Caco-2 (cell line): ENCODE measurements around the gene STK35. TPM values are rescaled to one million over a fixed set of nuclear protein-coding genes. Genes with fewer than 3 reads are reported as not detected.

Source experiments
- BruUV-seq: library from RNA; stranded (reverse); fragments of 400-500 nt; replicated peaks from 2 replicates; lab custom pipeline; 2021; lab: Mats Ljungman, UMichigan
- CTCF ChIA-PET: fragments of 300-600 bp; sonication (Branson Sonifier 250); formaldehyde crosslinking; loops from one replicate; lab custom pipeline; 2022; ENCODE audit warnings: antibody characterized with exemption; lab: Charles Lee
- POLR2A ChIA-PET: fragments of 300-600 bp; sonication (Branson Sonifier 250); formaldehyde crosslinking; loops from one replicate; lab custom pipeline; 2022; ENCODE audit warnings: antibody characterized with exemption; lab: Charles Lee
- DNase-seq, 2 experiments: peaks; one replicate each; pipeline versions ENCODE4 v3.0.0 to v3.0.0-alpha.2; 2020 to 2022
- H3K27me3 ChIP-seq: replicated peaks from 2 replicates; pipeline ENCODE4 v1.6.0; 2011; ENCODE audit warnings: low read length; ENCODE audit not compliant: control insufficient read depth, insufficient read depth
- H3K36me3 ChIP-seq: 2 replicates; pipeline ENCODE4 v1.5.1; 2011; ENCODE audit warnings: low read length; ENCODE audit not compliant: control insufficient read depth, insufficient read depth
- H3K4me1 ChIP-seq: fragments of 250-450 bp; sonication (Bioruptor Pico); 2 replicates; pipeline ENCODE4 v1.5.1; 2020; ENCODE audit warnings: mild to moderate bottlenecking
- H3K4me3 ChIP-seq: 2 replicates; pipeline ENCODE4 v1.5.1; 2011; ENCODE audit warnings: low read depth, mild to moderate bottlenecking, control low read depth, low read length
- H3K9me3 ChIP-seq: fragments of 250-450 bp; sonication (Bioruptor Pico); 2 replicates; pipeline ENCODE4 v1.5.1; 2020; ENCODE audit warnings: mild to moderate bottlenecking, moderate library complexity
- H3K27ac Mint-ChIP-seq: one replicate; pipeline ENCODE4 v1.8.0; 2022; ENCODE audit warnings: mixed read lengths; ENCODE audit not compliant: unreplicated experiment
- H3K27me3 Mint-ChIP-seq: one replicate; pipeline ENCODE4 v1.8.0; 2022; ENCODE audit warnings: mixed read lengths; ENCODE audit not compliant: insufficient read depth, unreplicated experiment
- H3K36me3 Mint-ChIP-seq: one replicate; pipeline ENCODE4 v1.8.0; 2022; ENCODE audit warnings: mild to moderate bottlenecking, mixed read lengths; ENCODE audit not compliant: insufficient read depth, unreplicated experiment
- H3K4me1 Mint-ChIP-seq: one replicate; pipeline ENCODE4 v1.8.0; 2022; ENCODE audit warnings: low read depth, mixed read lengths; ENCODE audit not compliant: unreplicated experiment
- H3K4me3 Mint-ChIP-seq: one replicate; pipeline ENCODE4 v1.8.0; 2022; ENCODE audit warnings: mild to moderate bottlenecking, moderate library complexity, mixed read lengths; ENCODE audit not compliant: unreplicated experiment
- H3K9me3 Mint-ChIP-seq: one replicate; pipeline ENCODE4 v1.8.0; 2022; ENCODE audit warnings: mixed read lengths; ENCODE audit not compliant: unreplicated experiment
- CTCF ChIP-seq, 2 experiments: fragments of 200-600 bp in 1 of 2; IDR thresholded peaks; 1 replicate in 1 of 2; 2 replicates in 1 of 2; pipeline versions ENCODE4 v1.5.1 to v1.8.0; 2011 to 2022; ENCODE audit warnings: antibody characterized with exemption in 1 of 2, control low read depth in 1 of 2, inconsistent platforms in 1 of 2, low read depth in 1 of 2, low read length in 1 of 2, mild to moderate bottlenecking in 1 of 2, moderate library complexity in 1 of 2; ENCODE audit not compliant: insufficient read depth in 1 of 2, severe bottlenecking in 1 of 2, unreplicated experiment in 1 of 2
- intact Hi-C: fragments of 100-400 bp; cut with micrococcal nuclease; formaldehyde crosslinking; loops from one replicate; pipeline ENCODE4 v1.10.0; 2022; ENCODE audit not compliant: unreplicated experiment
- total RNA-seq: library from RNA; stranded (reverse); gene quantifications from 2 replicates; pipeline ENCODE4 v1.2.3, GENCODE V29; 2022

Gene STK35
- total RNA-seq, 1 experiment from 2014 or later, result 40.2 TPM

GRCh38 chr20:2131366-2131765 is 29.7 kb downstream of the STK35 start:
- ChIA-PET POLR2A (no interaction called here), CTCF (no interaction called here)
- peaks cover 21% of the 10 kb centered on the region for H3K4me1 Mint-ChIP-seq
- no peak for TF ChIP-seq CTCF (IDR thresholded peaks at IDR 0.05; ENCODE audit: insufficient read depth in 1 of 2, low read depth in 1 of 2, low read length in 1 of 2, severe bottlenecking in 1 of 2, unreplicated experiment in 1 of 2)
- intact Hi-C loops, result no loop called here
- DNase-seq, result no peak
- Histone ChIP-seq H3K36me3 (no peaks in the 10 kb centered on the region; the same call in 1 of the 2 replicates), H3K4me1 (peaks cover 7% of the 10 kb centered on the region), H3K4me3 (no peak overlapping the region), H3K27me3 (no peaks in the 10 kb centered on the region), H3K9me3 (no peaks in the 10 kb centered on the region)
- H3K27me3 Mint-ChIP-seq, result no peaks in the 10 kb centered on the region
- no peak overlapping the region for H3K27ac Mint-ChIP-seq
- H3K4me3 Mint-ChIP-seq, result no peak overlapping the region
- H3K9me3 Mint-ChIP-seq, result no peaks in the 10 kb centered on the region
- no TSS peak for BruUV-seq
- H3K36me3 Mint-ChIP-seq, result peaks cover 15% of the 10 kb centered on the region

- TF ChIP-seq CTCF (IDR thresholded peaks at IDR 0.05; ENCODE audit: insufficient read depth in 1 of 2, low read depth in 1 of 2, low read length in 1 of 2, severe bottlenecking in 1 of 2, unreplicated experiment in 1 of 2), result no peak
- Histone ChIP-seq H3K36me3 (no peaks in the 10 kb centered on the region), H3K4me1 (peaks cover 7% of the 10 kb centered on the region), H3K4me3 (no peak overlapping the region), H3K27me3 (no peaks in the 10 kb centered on the region), H3K9me3 (no peaks in the 10 kb centered on the region)
- Mint-ChIP-seq H3K27me3 (no peaks in the 10 kb centered on the region), H3K36me3 (peaks cover 24% of the 10 kb centered on the region), H3K4me3 (no peak overlapping the region), H3K27ac (peak overlapping the region; percentile 40), H3K9me3 (no peaks in the 10 kb centered on the region), H3K4me1 (peaks cover 21% of the 10 kb centered on the region)
- DNase-seq, result peak in 1 of 2 experiments; percentile 38
- intact Hi-C loops, result no loop called here
- ChIA-PET CTCF (no interaction called here), POLR2A (no interaction called here)
- BruUV-seq, result no TSS peak
These were observed 30.9 kb downstream of the STK35 start for GRCh38 chr20:2132461-2132901.

- POLR2A ChIA-PET, result no interaction called here
- peaks cover 7% of the 10 kb centered on the region for H3K4me1 ChIP-seq
- H3K27me3 ChIP-seq, result no peaks in the 10 kb centered on the region
- Mint-ChIP-seq H3K27me3 (no peaks in the 10 kb centered on the region), H3K27ac (no peak overlapping the region), H3K4me1 (peaks cover 21% of the 10 kb centered on the region), H3K4me3 (no peak overlapping the region), H3K9me3 (no peaks in the 10 kb centered on the region), H3K36me3 (peaks cover 24% of the 10 kb centered on the region)
- no peaks in the 10 kb centered on the region for H3K9me3 ChIP-seq
- peaks cover 1% of the 10 kb centered on the region; the same call in 1 of the 2 replicates for H3K36me3 ChIP-seq
- no peak for TF ChIP-seq CTCF (IDR thresholded peaks at IDR 0.05; ENCODE audit: insufficient read depth in 1 of 2, low read depth in 1 of 2, low read length in 1 of 2, severe bottlenecking in 1 of 2, unreplicated experiment in 1 of 2)
- DNase-seq, result no peak
- intact Hi-C loops, result no loop called here
- CTCF ChIA-PET, result no interaction called here
- BruUV-seq, result no TSS peak
- no peak overlapping the region for H3K4me3 ChIP-seq
These were observed 31.9 kb downstream of the STK35 start for GRCh38 chr20:2133318-2134183.
